HG03575 (cell line): ENCODE measurements around the gene EMP2.
"Not testable (repeated sequence)": the region's sequence is repeated elsewhere in the genome, so short reads cannot be mapped to it uniquely, and the experiment has no call there.

Experiments used
- ATAC-seq: cut with Tn5 transposase; IDR thresholded peaks from one replicate; pipeline ENCODE4 v1.9.1; 2021; ENCODE audit not compliant: unreplicated experiment, insufficient number of reproducible peaks, low FRiP score; ENCODE audit errors: extremely low read depth

EMP2 gene

GRCh38 chr16:10505286-10505685 is 75.1 kb downstream of the EMP2 start:
- ATAC-seq, result not testable (repeated sequence)

GRCh38 chr16:10504404-10504885 is 76.0 kb downstream of the EMP2 start:
- ATAC-seq, result no peak

GRCh38 chr16:10502776-10503175 is 77.6 kb downstream of the EMP2 start:
- no peak for ATAC-seq

GRCh38 chr16:10501016-10501607 is 79.3 kb downstream of the EMP2 start:
- no peak for ATAC-seq

GRCh38 chr16:10500582-10500981 is 79.8 kb downstream of the EMP2 start:
- ATAC-seq, result no peak

GRCh38 chr16:10497132-10498101 is 83.0 kb downstream of the EMP2 start:
- no peak for ATAC-seq

GRCh38 chr16:10495031-10495345 is 85.4 kb downstream of the EMP2 start:
- no peak for ATAC-seq

GRCh38 chr16:10494343-10495030 is 85.9 kb downstream of the EMP2 start:
- no peak for ATAC-seq

- no peak for ATAC-seq
These were observed 87.1 kb downstream of the EMP2 start for GRCh38 chr16:10493276-10493675.

GRCh38 chr16:10490141-10490540 is 90.3 kb downstream of the EMP2 start:
- no peak for ATAC-seq

GRCh38 chr16:10485698-10486382 is 94.6 kb downstream of the EMP2 start:
- no peak for ATAC-seq

- no peak for ATAC-seq
These were observed 95.2 kb downstream of the EMP2 start for GRCh38 chr16:10485159-10485558.

GRCh38 chr16:10480151-10480550 is 100.2 kb downstream of the EMP2 start:
- no peak for ATAC-seq
